ENCODE measurements around the gene CEBPE.

Gene CEBPE

GRCh38 chr14:23074906-23075305 is 44.1 kb downstream of the CEBPE start:
- H3K4me3 ChIP-seq (replicated peaks in 1 of 2; ENCODE audit: low read depth in 2 of 2, low read length in 2 of 2) = no peak overlapping the region
- no peak for DNase-seq (ENCODE audit: low read depth in 2 of 2)
- no peak for TF ChIP-seq CTCF (IDR thresholded peaks at IDR 0.05; ENCODE audit: low read depth, low read length)

GRCh38 chr14:23071921-23072539 is 47.0 kb downstream of the CEBPE start:
- DNase-seq (ENCODE audit: low read depth in 2 of 2) = no peak

GRCh38 chr14:23071244-23071920 is 47.7 kb downstream of the CEBPE start:
- peak overlapping the region; percentile 67 to 70 for H3K4me3 ChIP-seq (replicated peaks in 1 of 2; ENCODE audit: low read depth in 2 of 2, low read length in 2 of 2)
- no peak for TF ChIP-seq CTCF (IDR thresholded peaks at IDR 0.05; ENCODE audit: low read depth, low read length)
- peak; percentile 92 to 97 for DNase-seq (ENCODE audit: low read depth in 2 of 2)

More at GRCh38 chr14:23071921-23072539, 47.0 kb downstream of the CEBPE start:
- no peak overlapping the region for H3K4me3 ChIP-seq (replicated peaks in 1 of 2; ENCODE audit: low read depth in 2 of 2, low read length in 2 of 2)
- no peak for TF ChIP-seq CTCF (IDR thresholded peaks at IDR 0.05; ENCODE audit: low read depth, low read length)

GRCh38 chr14:23070262-23071129 is 48.6 kb downstream of the CEBPE start:
- peak overlapping the region; percentile 67 to 70 for H3K4me3 ChIP-seq (replicated peaks in 1 of 2; ENCODE audit: low read depth in 2 of 2, low read length in 2 of 2)
- DNase-seq (ENCODE audit: low read depth in 2 of 2) = no peak
- no peak for TF ChIP-seq CTCF (IDR thresholded peaks at IDR 0.05; ENCODE audit: low read depth, low read length)

- DNase-seq (ENCODE audit: low read depth in 2 of 2) = no peak
- no peak for TF ChIP-seq CTCF (IDR thresholded peaks at IDR 0.05; ENCODE audit: low read depth, low read length)
- H3K4me3 ChIP-seq (replicated peaks in 1 of 2; ENCODE audit: low read depth in 2 of 2, low read length in 2 of 2) = no peak overlapping the region
Observed at GRCh38 chr14:23069413-23069806, 49.6 kb downstream of the CEBPE start.

- DNase-seq (ENCODE audit: low read depth in 2 of 2) = peak; percentile 95
- peak; percentile 98 for TF ChIP-seq CTCF (IDR thresholded peaks at IDR 0.05; ENCODE audit: low read depth, low read length)
- H3K4me3 ChIP-seq (replicated peaks in 1 of 2; ENCODE audit: low read depth in 2 of 2, low read length in 2 of 2) = peak overlapping the region in 1 of 2 donors; percentile 9
Observed at GRCh38 chr14:23068789-23069412, 50.2 kb downstream of the CEBPE start.

Data from cardiac fibroblast (primary cell).